NT2/D1 (cell line): Measurements from ENCODE around the gene PKD2.
"Not testable (repeated sequence)": the region's sequence is repeated elsewhere in the genome, so short reads cannot be mapped to it uniquely, and the experiment has no call there.

ENCODE experiments used
- SUZ12 ChIP-seq: IDR thresholded peaks from 2 replicates; pipeline ENCODE4 v1.6.1; 2011; ENCODE audit not compliant: insufficient read length, insufficient read depth; ENCODE audit errors: extremely low read depth
- YY1 ChIP-seq: IDR thresholded peaks from 2 replicates; pipeline ENCODE4 v1.6.1; 2011; ENCODE audit not compliant: insufficient read length, insufficient read depth
- ZNF274 ChIP-seq: IDR thresholded peaks from 2 replicates; pipeline ENCODE4 v1.6.1; 2011; ENCODE audit warnings: mild to moderate bottlenecking, low read depth, low read length

DNA sequence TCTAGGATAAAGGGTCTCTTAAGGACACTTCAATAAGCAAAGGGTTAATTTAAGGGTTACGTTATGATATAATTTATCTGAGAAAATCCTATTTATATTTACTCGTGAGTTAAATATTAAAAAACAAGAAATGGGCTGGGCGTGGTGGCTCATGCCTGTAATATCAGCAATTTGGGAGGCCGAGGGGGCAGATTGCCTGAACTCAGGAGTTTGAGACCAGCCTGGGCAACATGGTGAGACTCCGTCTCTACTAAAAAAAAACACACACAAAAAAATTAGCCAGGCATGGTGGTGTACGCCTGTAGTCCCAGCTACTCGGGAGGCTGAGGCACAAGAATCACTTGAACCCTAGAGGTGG, 100.7 kb downstream of the PKD2 start:
- not testable (repeated sequence) for TF ChIP-seq ZNF274, YY1, SUZ12
